ENCODE results near the gene RFT1.

RFT1 gene

GRCh38 chr3:53147151-53147902 lies 17.1 kb upstream of the RFT1 start:
- TF ChIP-seq EZH2phosphoT487 (IDR thresholded peaks at IDR 0.05; ENCODE audit: borderline replicate concordance, low read length): no peak
- TF ChIP-seq, protein P1, sequence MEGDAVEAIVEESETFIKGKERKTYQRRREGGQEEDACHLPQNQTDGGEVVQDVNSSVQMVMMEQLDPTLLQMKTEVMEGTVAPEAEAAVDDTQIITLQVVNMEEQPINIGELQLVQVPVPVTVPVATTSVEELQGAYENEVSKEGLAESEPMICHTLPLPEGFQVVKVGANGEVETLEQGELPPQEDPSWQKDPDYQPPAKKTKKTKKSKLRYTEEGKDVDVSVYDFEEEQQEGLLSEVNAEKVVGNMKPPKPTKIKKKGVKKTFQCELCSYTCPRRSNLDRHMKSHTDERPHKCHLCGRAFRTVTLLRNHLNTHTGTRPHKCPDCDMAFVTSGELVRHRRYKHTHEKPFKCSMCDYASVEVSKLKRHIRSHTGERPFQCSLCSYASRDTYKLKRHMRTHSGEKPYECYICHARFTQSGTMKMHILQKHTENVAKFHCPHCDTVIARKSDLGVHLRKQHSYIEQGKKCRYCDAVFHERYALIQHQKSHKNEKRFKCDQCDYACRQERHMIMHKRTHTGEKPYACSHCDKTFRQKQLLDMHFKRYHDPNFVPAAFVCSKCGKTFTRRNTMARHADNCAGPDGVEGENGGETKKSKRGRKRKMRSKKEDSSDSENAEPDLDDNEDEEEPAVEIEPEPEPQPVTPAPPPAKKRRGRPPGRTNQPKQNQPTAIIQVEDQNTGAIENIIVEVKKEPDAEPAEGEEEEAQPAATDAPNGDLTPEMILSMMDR (IDR thresholded peaks at IDR 0.05; ENCODE audit: low read depth, low read length, poor library complexity, severe bottlenecking): no peak
- H4K20me1 ChIP-seq (ENCODE audit: control insufficient read depth, insufficient read depth, low read depth, low read length): no peaks in the 10 kb centered on the region
- no peaks in the 10 kb centered on the region for H3K27me3 ChIP-seq (ENCODE audit: control insufficient read depth, low read length)
- H3K36me3 ChIP-seq (ENCODE audit: control insufficient read depth, low read length): no peaks in the 10 kb centered on the region
- H3K4me2 ChIP-seq (ENCODE audit: low read length): no peak overlapping the region
- H3K4me1 ChIP-seq (ENCODE audit: control insufficient read depth, low read length): no peaks in the 10 kb centered on the region
- no peak overlapping the region for H3K27ac ChIP-seq (ENCODE audit: low read depth, low read length)
- no peaks in the 10 kb centered on the region for H3K9me3 ChIP-seq (ENCODE audit: control insufficient read depth, insufficient read depth, low read length)
- H3K4me3 ChIP-seq (ENCODE audit: low read length): no peak overlapping the region
- no peaks in the 10 kb centered on the region for H3F3A ChIP-seq (ENCODE audit: control insufficient read depth, insufficient read depth)
- H3K79me2 ChIP-seq (ENCODE audit: control insufficient read depth, low read length): no peaks in the 10 kb centered on the region
- H3K9me2 ChIP-seq (replicated peaks; ENCODE audit: control insufficient read depth, low read length): no peaks in the 10 kb centered on the region

GRCh38 chr3:53146319-53146891 lies 16.2 kb upstream of the RFT1 start:
- H3K79me2 ChIP-seq (ENCODE audit: control insufficient read depth, low read length): no peaks in the 10 kb centered on the region
- H3K27ac ChIP-seq (ENCODE audit: low read depth, low read length): no peak overlapping the region
- H3K36me3 ChIP-seq (ENCODE audit: control insufficient read depth, low read length): no peaks in the 10 kb centered on the region
- peaks cover 1% of the 10 kb centered on the region for H3K4me1 ChIP-seq (ENCODE audit: control insufficient read depth, low read length)
- no peaks in the 10 kb centered on the region for H3K9me3 ChIP-seq (ENCODE audit: control insufficient read depth, insufficient read depth, low read length)
- H3K4me2 ChIP-seq (ENCODE audit: low read length): no peak overlapping the region
- TF ChIP-seq, protein P1 (IDR thresholded peaks at IDR 0.05; ENCODE audit: low read depth, low read length, poor library complexity, severe bottlenecking): no peak
- TF ChIP-seq EZH2phosphoT487 (IDR thresholded peaks at IDR 0.05; ENCODE audit: borderline replicate concordance, low read length): no peak
- H3F3A ChIP-seq (ENCODE audit: control insufficient read depth, insufficient read depth): no peaks in the 10 kb centered on the region
- H3K4me3 ChIP-seq (ENCODE audit: low read length): no peak overlapping the region
- no peaks in the 10 kb centered on the region for H4K20me1 ChIP-seq (ENCODE audit: control insufficient read depth, insufficient read depth, low read depth, low read length)
- no peaks in the 10 kb centered on the region for H3K9me2 ChIP-seq (replicated peaks; ENCODE audit: control insufficient read depth, low read length)
- H3K27me3 ChIP-seq (ENCODE audit: control insufficient read depth, low read length): no peaks in the 10 kb centered on the region

DNA sequence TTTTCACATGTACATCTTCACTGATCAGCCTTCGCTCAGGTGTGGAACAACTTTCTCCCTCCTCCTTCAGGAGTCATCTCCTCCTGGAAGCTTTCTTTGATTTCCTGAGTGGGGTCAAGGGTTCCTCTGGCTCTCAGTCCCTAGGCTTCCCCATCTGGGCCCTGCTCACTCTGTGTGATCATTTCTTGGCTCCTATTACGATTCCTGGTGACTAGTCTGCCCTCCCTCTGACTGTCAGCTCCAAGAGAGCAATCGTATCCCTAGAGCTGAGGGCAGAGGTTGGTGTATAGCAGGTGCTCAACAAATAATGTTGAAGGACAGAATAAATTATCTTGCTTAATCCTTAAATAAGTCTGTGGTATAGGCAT lies 15.5 kb upstream of the RFT1 start:
- no peak for TF ChIP-seq EZH2phosphoT487 (IDR thresholded peaks at IDR 0.05; ENCODE audit: borderline replicate concordance, low read length)
- TF ChIP-seq, protein P1 (IDR thresholded peaks at IDR 0.05; ENCODE audit: low read depth, low read length, poor library complexity, severe bottlenecking): no peak
- H3K79me2 ChIP-seq (ENCODE audit: control insufficient read depth, low read length): no peaks in the 10 kb centered on the region
- H3K27ac ChIP-seq (ENCODE audit: low read depth, low read length): no peak overlapping the region
- no peaks in the 10 kb centered on the region for H3K9me2 ChIP-seq (replicated peaks; ENCODE audit: control insufficient read depth, low read length)
- peaks cover 8% of the 10 kb centered on the region for H3K4me1 ChIP-seq (ENCODE audit: control insufficient read depth, low read length)
- H3K4me2 ChIP-seq (ENCODE audit: low read length): no peak overlapping the region
- no peaks in the 10 kb centered on the region for H3K9me3 ChIP-seq (ENCODE audit: control insufficient read depth, insufficient read depth, low read length)
- no peaks in the 10 kb centered on the region for H3K27me3 ChIP-seq (ENCODE audit: control insufficient read depth, low read length)
- no peak overlapping the region for H3K4me3 ChIP-seq (ENCODE audit: low read length)
- H3K36me3 ChIP-seq (ENCODE audit: control insufficient read depth, low read length): no peaks in the 10 kb centered on the region
- H4K20me1 ChIP-seq (ENCODE audit: control insufficient read depth, insufficient read depth, low read depth, low read length): no peaks in the 10 kb centered on the region
- no peaks in the 10 kb centered on the region for H3F3A ChIP-seq (ENCODE audit: control insufficient read depth, insufficient read depth)

Measured in DOHH2 (cell line).